Right cardiac atrium (tissue), 5 donors: ENCODE results near the gene CSTPP1. TPM values are rescaled to one million over a fixed set of nuclear protein-coding genes. Genes with fewer than 3 reads are reported as not detected.
A peak's percentile ranks its signal among the peaks of the same experiment; 100 is the strongest.

ENCODE experiments used
- ATAC-seq, 2 donors: fragments of 200-7000 bp; cut with Tn5 transposase; one replicate each; pipeline versions ENCODE4 v1.8.0 to v1.9.1; 2020; ENCODE audit warnings: moderate library complexity in 2 of 2, mild to moderate bottlenecking in 1 of 2
- DNase-seq, 3 donors: peaks; one replicate each; pipeline ENCODE4 v3.0.0-alpha.2; 2020
- H3K27ac ChIP-seq: one replicate; pipeline ENCODE4 v1.5.1; 2013; ENCODE audit warnings: mild to moderate bottlenecking, low read length, control low read depth, moderate library complexity
- H3K27me3 ChIP-seq: one replicate; pipeline ENCODE4 v1.6.1; 2013; ENCODE audit not compliant: control insufficient read depth, insufficient read depth
- H3K4me1 ChIP-seq: one replicate; pipeline ENCODE4 v1.6.1; 2013; ENCODE audit warnings: low read length; ENCODE audit not compliant: control insufficient read depth, insufficient read depth
- H3K4me3 ChIP-seq: one replicate; pipeline ENCODE4 v1.5.1; 2013; ENCODE audit warnings: low read length, control low read depth
- H3K9me3 ChIP-seq: one replicate; pipeline ENCODE4 v1.6.1; 2013; ENCODE audit warnings: low read length; ENCODE audit not compliant: control insufficient read depth
- WGBS: extraction: QIAGEN DNeasy Blood & Tissue Kit; methylation state at CpG from one replicate; pipeline ENCODE4 v1.1.7; 2013; 5-methylcytosine and 5-hydroxymethylcytosine counted together
- intact Hi-C, 4 donors: fragments of 100-400 bp; cut with DNase I; formaldehyde crosslinking; loops; one replicate each; pipeline versions ENCODE4 v1.11.0 to v1.14.0; 2022 to 2023
- polyA plus RNA-seq: library from polyadenylated mRNA; stranded (reverse); fragments of 200-250 nt; gene quantifications from one replicate; pipeline ENCODE4 v1.2.3, GENCODE V29; 2013
- total RNA-seq, 4 donors: library from RNA; stranded (reverse); fragmentation: NEBNext Ultra II Directional; extraction: Animal tissue kit (Norgen Biotek cat#: 25700); gene quantifications; one replicate each; pipeline ENCODE4 v1.2.1, GENCODE V29; 2021
- donor health status: healthy with polysubstance abuse.
- donor health status: DM: no; HTN: yes; CAD: no.
- donor health status: DM: no; HTN: no; CAD: no.
- donor health status: DM: no; HTN: yes; CAD: no; lungs with severe emphysema.
- donor health status: DM: yes; HTN: yes; CAD: no.

The CSTPP1 gene
- total and polyA plus RNA-seq, 5 donors = 12.7 to 17.5 (median 15.6) TPM

DNA sequence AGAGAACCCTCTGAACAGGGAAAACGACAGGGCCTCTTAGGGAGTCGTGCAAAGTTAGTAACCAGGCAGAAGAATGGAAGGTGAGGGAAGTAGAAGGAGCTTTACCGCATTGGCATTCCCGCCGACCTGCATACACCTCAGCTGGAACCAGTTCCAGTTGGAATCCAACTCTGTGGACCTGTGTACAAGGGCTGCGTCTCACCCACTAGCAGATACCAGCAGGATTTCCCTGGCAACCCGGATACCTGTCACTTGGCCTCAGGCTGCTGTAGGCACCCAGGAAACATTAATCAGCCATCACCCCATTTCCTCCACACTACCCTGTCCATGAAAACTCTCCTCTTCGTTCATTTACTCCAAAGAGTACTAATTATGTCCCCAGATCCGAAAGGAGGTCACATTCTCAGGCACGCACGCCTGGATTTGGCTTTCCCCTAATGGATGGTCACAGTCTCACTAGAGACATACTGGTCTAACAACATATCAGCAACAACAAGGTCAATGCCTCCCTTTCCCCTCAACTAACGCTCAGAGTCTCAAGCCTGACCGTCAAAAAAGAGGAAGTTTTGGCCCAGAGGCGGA lies 239.3 kb downstream of the CSTPP1 start:
- WGBS = 30% methylated on average over 14 of the region's 14 CpGs

DNA sequence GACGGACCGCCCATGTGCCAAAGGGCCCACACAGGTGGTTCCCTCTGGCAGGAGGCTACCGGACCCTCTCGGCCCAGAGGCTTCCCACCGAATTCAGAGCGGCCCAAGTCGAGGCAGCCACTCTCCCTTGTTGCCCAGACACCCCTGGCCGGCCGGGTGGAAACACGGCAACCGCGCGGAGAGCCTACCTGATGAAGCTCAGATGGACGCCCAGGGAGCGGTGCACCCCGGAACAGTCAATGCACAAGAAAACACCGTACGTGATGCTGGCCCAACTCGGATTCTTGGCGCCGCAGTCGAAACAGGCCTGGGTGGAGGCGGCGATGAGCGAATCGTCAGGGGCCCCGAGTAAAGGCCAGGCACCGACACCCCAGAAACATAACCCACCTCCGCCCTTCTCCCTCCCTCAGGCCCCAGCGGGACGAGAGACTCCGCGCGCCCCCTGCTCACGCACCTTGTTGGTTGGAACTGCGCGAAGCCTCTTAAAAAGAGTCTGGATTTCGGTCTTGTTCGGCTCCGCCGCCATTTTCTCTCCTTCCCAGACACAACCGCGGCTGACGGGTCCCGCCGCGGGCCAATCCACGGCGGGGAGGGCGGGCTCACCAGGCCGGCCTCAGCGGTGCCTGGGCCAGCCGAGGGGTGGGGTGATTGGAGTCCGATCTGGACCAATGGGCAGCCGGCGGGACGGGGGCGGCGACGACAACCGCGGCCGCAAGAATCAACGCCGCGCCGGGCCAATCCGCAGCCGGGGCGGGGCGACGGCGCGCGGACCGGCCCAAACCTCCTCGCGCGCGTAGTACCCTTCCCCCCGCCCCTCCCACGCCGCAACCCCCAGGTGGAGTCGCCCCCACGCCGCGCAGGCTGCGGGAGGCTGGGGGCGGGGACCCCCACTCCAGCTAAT lies 240.0 kb downstream of the CSTPP1 start, which contains the start of gene ARFGAP2:
TSS of gene ARFGAP2 (minus strand) at position 552 of the 901 bp plus-strand sequence. CDS start at position 526, 26 bp downstream.
- under 1% methylated on average over 89 of the region's 89 CpGs for WGBS
- intact Hi-C loops = loop anchor here in 2 of 4 donors (2.0 to 5.0 kb wide), 4 partner anchors 86 to 180 kb away; partner anchors contain the start of gene MYBPC3 (in 1 of the 2)
- peak; percentile 95 to 96 for ATAC-seq

More for the DNA sequence above, 239.3 kb downstream of the CSTPP1 start:
- Histone ChIP-seq H3K4me3 (peak overlapping the region; percentile 82), H3K4me1 (peaks cover 13% of the 10 kb centered on the region), H3K27ac (peak overlapping the region; percentile 91), H3K27me3 (no peaks in the 10 kb centered on the region), H3K9me3 (no peaks in the 10 kb centered on the region)
- intact Hi-C loops = loop anchor here in 2 of 4 donors (2.0 to 5.0 kb wide), 4 partner anchors 86 to 181 kb away; partner anchors contain the start of gene MYBPC3 (in 1 of the 2)
- no peak for DNase-seq
- no peak for ATAC-seq

GRCh38 chr11:47177229-47177845 lies 240.8 kb downstream of the CSTPP1 start:
- peak overlapping the region; percentile 57 for H3K4me3 ChIP-seq
- 2% methylated on average over 21 of the region's 21 CpGs for WGBS
- DNase-seq = peak; percentile 56 to 84 (median 81)
- H3K27ac ChIP-seq = peak overlapping the region; percentile 99
- peak; percentile 54 to 59 for ATAC-seq
- H3K27me3 ChIP-seq = no peaks in the 10 kb centered on the region
- no peaks in the 10 kb centered on the region for H3K9me3 ChIP-seq
- intact Hi-C loops = loop anchor here in 2 of 4 donors (2.0 to 5.0 kb wide), 4 partner anchors 85 to 179 kb away; partner anchors contain the start of gene MYBPC3 (in 1 of the 2)
- peaks cover 13% of the 10 kb centered on the region for H3K4me1 ChIP-seq

More for the DNA sequence above, 240.0 kb downstream of the CSTPP1 start, which contains the start of gene ARFGAP2:
- Histone ChIP-seq H3K27me3 (no peaks in the 10 kb centered on the region), H3K4me3 (peak within 1 kb of the TSS; percentile 82), H3K4me1 (peaks cover 13% of the 10 kb centered on the region), H3K27ac (peak within 1 kb of the TSS; percentile 99), H3K9me3 (no peaks in the 10 kb centered on the region)
- peak; percentile 97 to 99 (median 99) for DNase-seq

GRCh38 chr11:47177846-47178245 lies 241.3 kb downstream of the CSTPP1 start:
- no peaks in the 10 kb centered on the region for H3K9me3 ChIP-seq
- H3K4me3 ChIP-seq = peak overlapping the region; percentile 57
- no peaks in the 10 kb centered on the region for H3K27me3 ChIP-seq
- intact Hi-C loops = loop anchor here in 2 of 4 donors (2.0 to 5.0 kb wide), 4 partner anchors 84 to 179 kb away; partner anchors contain the start of gene MYBPC3 (in 1 of the 2)
- 27% methylated on average over 6 of the region's 6 CpGs for WGBS
- peaks cover 13% of the 10 kb centered on the region for H3K4me1 ChIP-seq
- peak overlapping the region; percentile 99 for H3K27ac ChIP-seq
- DNase-seq (peak; percentile 44 to 83 (median 73)), ATAC-seq (peak in 1 of 2 donors; percentile 3)

GRCh38 chr11:47178316-47178715 lies 241.8 kb downstream of the CSTPP1 start:
- DNase-seq = no peak
- Histone ChIP-seq H3K4me3 (no peak overlapping the region), H3K9me3 (no peaks in the 10 kb centered on the region), H3K27me3 (no peaks in the 10 kb centered on the region), H3K4me1 (peaks cover 13% of the 10 kb centered on the region), H3K27ac (peak overlapping the region; percentile 99)
- no peak for ATAC-seq
- 86% methylated on average over 11 of the region's 11 CpGs for WGBS
- intact Hi-C loops = loop anchor here in 2 of 4 donors (5.0 kb wide), 3 partner anchors 84 to 174 kb away; partner anchors contain the start of gene MYBPC3 (in 1 of the 2)

- WGBS = 92% methylated on average over 23 of the region's 23 CpGs
- no peaks in the 10 kb centered on the region for H3K9me3 ChIP-seq
- H3K4me1 ChIP-seq = peaks cover 13% of the 10 kb centered on the region
- DNase-seq (no peak), ATAC-seq (no peak)
- no peak overlapping the region for H3K4me3 ChIP-seq
- no peaks in the 10 kb centered on the region for H3K27me3 ChIP-seq
- intact Hi-C loops = loop anchor here in 2 of 4 donors (5.0 kb wide), 3 partner anchors 83 to 173 kb away; partner anchors contain the start of gene MYBPC3 (in 1 of the 2)
- peak overlapping the region; percentile 99 for H3K27ac ChIP-seq
Measured at GRCh38 chr11:47178737-47179654, 242.4 kb downstream of the CSTPP1 start.

- peaks cover 13% of the 10 kb centered on the region for H3K4me1 ChIP-seq
- WGBS = 95% methylated on average over 1 of the region's 1 CpG
Measured at GRCh38 chr11:47179655-47179991, 243.1 kb downstream of the CSTPP1 start.

DNA sequence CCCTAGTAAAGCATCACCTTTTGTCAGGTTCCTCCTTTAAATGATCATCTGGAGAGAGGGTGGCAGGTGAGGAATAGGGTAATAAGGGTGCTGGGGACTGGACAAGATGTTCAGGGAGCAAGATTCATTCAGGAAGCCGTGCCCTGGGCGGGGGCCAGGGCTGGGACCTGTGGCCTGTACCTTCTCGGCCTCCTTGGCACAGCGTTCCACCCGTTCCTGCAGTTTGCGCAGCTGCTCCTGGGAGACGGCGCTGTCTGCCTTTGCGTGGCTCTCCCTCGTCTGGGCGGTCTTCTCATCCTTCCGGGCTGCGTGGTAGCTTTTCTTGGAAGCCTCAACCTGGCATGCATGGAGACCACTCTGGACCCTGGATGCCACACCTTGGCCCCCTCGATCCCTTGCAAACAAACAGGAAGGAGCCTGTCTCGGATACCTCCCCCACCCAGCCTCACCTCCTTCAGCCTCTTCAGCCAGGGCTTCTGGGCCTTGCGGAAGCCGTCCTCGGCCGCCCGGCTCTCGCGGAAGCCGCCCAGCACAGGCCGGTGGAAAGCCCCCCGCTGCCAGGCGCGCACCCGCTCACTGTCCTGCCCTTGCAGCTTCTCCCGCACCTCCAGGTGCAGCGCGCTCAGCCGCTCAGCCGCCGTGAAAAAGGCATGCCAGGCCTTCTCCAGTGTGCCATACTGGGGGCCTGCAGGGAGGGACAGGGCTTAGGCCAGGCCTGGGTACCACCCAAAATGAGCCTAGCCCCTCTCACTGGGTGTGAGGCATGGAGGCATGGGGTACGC lies 243.6 kb downstream of the CSTPP1 start:
- peaks cover 13% of the 10 kb centered on the region for H3K4me1 ChIP-seq
- intact Hi-C loops = loop anchor here in 2 of 4 donors (5.0 to 10.0 kb wide), 2 partner anchors 77 to 175 kb away; partner anchors contain the start of genes MYBPC3 (in 1 of the 2) and NR1H3 (in 1 of the 2)
- WGBS = 93% methylated on average over 35 of the region's 35 CpGs
- no peaks in the 10 kb centered on the region for H3K9me3 ChIP-seq
- no peak overlapping the region for H3K27ac ChIP-seq
- DNase-seq = no peak
- no peak overlapping the region for H3K4me3 ChIP-seq
- no peak for ATAC-seq
- no peaks in the 10 kb centered on the region for H3K27me3 ChIP-seq

More at GRCh38 chr11:47179655-47179991, 243.1 kb downstream of the CSTPP1 start:
- no peaks in the 10 kb centered on the region for H3K27me3 ChIP-seq
- no peak overlapping the region for H3K27ac ChIP-seq
- no peaks in the 10 kb centered on the region for H3K9me3 ChIP-seq
- no peak overlapping the region for H3K4me3 ChIP-seq
- intact Hi-C loops = loop anchor here in 2 of 4 donors (5.0 kb wide), 3 partner anchors 83 to 173 kb away; partner anchors contain the start of gene MYBPC3 (in 1 of the 2)
- DNase-seq (no peak), ATAC-seq (no peak)

GRCh38 chr11:47181271-47181670 lies 244.7 kb downstream of the CSTPP1 start:
- DNase-seq (no peak), ATAC-seq (no peak)
- Histone ChIP-seq H3K4me3 (no peak overlapping the region), H3K4me1 (peaks cover 8% of the 10 kb centered on the region), H3K9me3 (no peaks in the 10 kb centered on the region), H3K27me3 (no peaks in the 10 kb centered on the region), H3K27ac (no peak overlapping the region)
- 91% methylated on average over 6 of the region's 6 CpGs for WGBS
- intact Hi-C loops = loop anchor here in 2 of 4 donors (5.0 to 10.0 kb wide), 2 partner anchors 76 to 174 kb away; partner anchors contain the start of genes MYBPC3 (in 1 of the 2) and NR1H3 (in 1 of the 2)
